Measurements from ENCODE around the gene C16orf54. TPM values are rescaled to one million over a fixed set of nuclear protein-coding genes. Genes with fewer than 3 reads are reported as not detected.

Gene C16orf54
- total and polyA plus RNA-seq, 9 of the 15 experiments (the other 6 are each of a cell fraction or from before 2014, with no cell fraction given) = 0.09 TPM; not detected in 8

DNA sequence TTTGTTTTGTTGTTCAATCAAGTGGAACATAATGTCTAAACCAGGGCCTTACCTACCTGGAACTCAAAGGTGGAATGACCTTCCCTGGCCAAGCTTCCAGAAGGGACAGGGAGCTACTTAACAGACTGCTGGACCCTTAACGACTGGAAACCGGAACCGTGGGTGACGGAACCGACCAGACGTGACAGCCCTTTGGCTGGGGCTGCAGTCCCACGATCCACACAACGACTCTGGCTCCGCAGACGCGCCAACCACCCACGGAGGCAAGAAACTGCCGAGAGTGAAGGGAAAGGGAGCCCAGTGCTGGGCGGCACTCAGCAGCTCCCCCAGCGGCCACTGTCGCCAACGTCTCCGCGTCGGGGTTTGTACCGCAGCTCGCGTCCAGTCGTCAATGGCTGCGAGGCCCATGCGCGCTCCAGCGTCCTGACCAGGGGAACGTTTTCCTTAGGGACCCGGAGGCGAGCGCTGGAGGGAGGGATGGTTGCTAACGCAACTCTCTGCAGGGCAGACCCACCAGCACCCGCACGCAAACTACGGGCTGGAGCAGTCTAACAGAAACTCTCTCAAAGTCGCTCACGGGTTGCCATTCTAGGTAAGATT is 39.2 kb upstream of the C16orf54 start:
- POLR2A ChIA-PET = interaction anchor here (0.7 to 2.3 kb wide), 5 partner anchors 9 to 95 kb away, joined by 3 to 10 read pairs (median 3); no protein-coding TSS in a partner anchor
- H3K4me2 ChIP-seq (ENCODE audit: insufficient read depth, low read length) = peak overlapping the region; percentile 61
- H3K9me1 ChIP-seq (ENCODE audit: control insufficient read depth, insufficient read depth, low read length) = no peaks in the 10 kb centered on the region
- H2AFZ ChIP-seq (ENCODE audit: low read depth, low read length) = peak overlapping the region; percentile 89
- H3K4me1 ChIP-seq (replicated peaks in 1 of 2; ENCODE audit: control insufficient read depth in 2 of 2, insufficient read depth in 2 of 2, low read length in 2 of 2) = peaks cover 8 to 12% of the 10 kb centered on the region in 2 experiments; a peak in 4 of 5 replicates
- in situ Hi-C loops (cut with MboI) = no loop called here
- H3K4me3 ChIP-seq = no peak overlapping the region
- DNase-seq (ENCODE audit: extremely low read depth in 1 of 4, low spot score in 3 of 4) (peak; percentile 75 to 86 (median 78)), FAIRE-seq (peak; percentile 93), ATAC-seq (peak; percentile 98)
- no peak overlapping the region for H3K27ac ChIP-seq (ENCODE audit: extremely low read depth, low read depth, low read length)
- BruUV-seq (replicated peaks) = no TSS peak
- H3K9me3 ChIP-seq (replicated peaks; ENCODE audit: control insufficient read depth, insufficient read depth, low read depth, low read length) = no peaks in the 10 kb centered on the region
- CTCF ChIA-PET (ENCODE audit: low intra/inter-chr PET ratio) = no interaction called here
- H3K9ac ChIP-seq (ENCODE audit: insufficient read depth in 1 of 2, low read depth in 2 of 2, low read length in 2 of 2) = peak overlapping the region in 1 of 2 experiments; percentile 86; a peak in 2 of 4 replicates
- intact Hi-C loops (cut with micrococcal nuclease) = loop anchor here (10.0 kb wide), 1 partner anchor 80 kb away; no protein-coding TSS in a partner anchor
- WGBS (ENCODE audit: insufficient coverage, low coverage, missing lambda C conversion rate) = 13% methylated on average over 38 of the region's 38 CpGs
- H4K20me1 ChIP-seq (replicated peaks; ENCODE audit: control insufficient read depth, insufficient read depth, low read length) = 0 out of 2 replicates have a peak, but pooled peaks cover 2% of the 10 kb centered on the region
- H3K27me3 ChIP-seq (ENCODE audit: control insufficient read depth in 2 of 2, insufficient read depth in 2 of 2, low read length in 2 of 2) = peaks cover 10% of the 10 kb centered on the region in 2 experiments
- no peaks in the 10 kb centered on the region for H3K36me3 ChIP-seq (ENCODE audit: control insufficient read depth, insufficient read depth, low read length)
- peaks cover 5% of the 10 kb centered on the region; the same call in 2 of the 3 replicates for H3K79me2 ChIP-seq (ENCODE audit: control insufficient read depth, insufficient read depth, low read length)
- no peak for TF ChIP-seq GABPB1 (CRISPR knock-in tag; IDR thresholded peaks at IDR 0.05)
- TF ChIP-seq CREB1 (IDR thresholded peaks at IDR 0.05) = no peak; the same call in 1 of the 2 replicates
- TF ChIP-seq CREB1 (CRISPR knock-in tag; IDR thresholded peaks at IDR 0.05) = peak; percentile 69
- TF ChIP-seq CBX5 (IDR thresholded peaks at IDR 0.05; ENCODE audit: borderline replicate concordance, low read depth) = peak; percentile 83; the same call in 1 of the 2 replicates
- no peak for TF ChIP-seq FOXK1 (CRISPR knock-in tag; IDR thresholded peaks at IDR 0.05; ENCODE audit: borderline replicate concordance)
- no peak for TF ChIP-seq SRSF7 (optimal IDR thresholded peaks at IDR 0.05; ENCODE audit: low read depth, low read length)
- no peak for TF ChIP-seq KDM4B (IDR thresholded peaks at IDR 0.05; ENCODE audit: borderline replicate concordance in 2 of 2, low read depth in 1 of 2)
- TF ChIP-seq ZNF354B (CRISPR knock-in tag; IDR thresholded peaks at IDR 0.05) = no peak
- TF ChIP-seq MCM7 (IDR thresholded peaks at IDR 0.05) = no peak
- no peak for TF ChIP-seq DNMT1 (IDR thresholded peaks at IDR 0.05)
- TF ChIP-seq MBD2 (IDR thresholded peaks at IDR 0.05; ENCODE audit: borderline replicate concordance, low read depth) = no peak
- no peak for TF ChIP-seq DIDO1 (tag; IDR thresholded peaks at IDR 0.05; ENCODE audit: low read depth)
- no peak for TF ChIP-seq NCOR1 (IDR thresholded peaks at IDR 0.05)
- peak; percentile 31; the same call in 1 of the 2 replicates for TF ChIP-seq DPF2 (IDR thresholded peaks at IDR 0.05)
- TF ChIP-seq RCOR1 (IDR thresholded peaks at IDR 0.05; ENCODE audit: borderline replicate concordance in 1 of 2, low read depth in 2 of 2, low read length in 2 of 2) = peak in 1 of 2 experiments; percentile 17; a peak in 1 of 4 replicates
- TF ChIP-seq KDM5B (IDR thresholded peaks at IDR 0.05; ENCODE audit: insufficient replicate concordance, low read depth, low read length) = no peak
- TF ChIP-seq SMARCA4 (IDR thresholded peaks at IDR 0.05) = 0 out of 2 replicates have a peak, but pooled peaks have one; percentile 12
- no peak for TF ChIP-seq POLR2B (IDR thresholded peaks at IDR 0.05; ENCODE audit: low read depth, partially characterized antibody)
